HL-60 (cell line): ENCODE data around the gene BTBD2.

ENCODE experiments used
- DNase-seq, 2 experiments: peaks; one replicate each; pipeline ENCODE4 v3.0.0-alpha.2; 2010 to 2020; ENCODE audit warnings: low read depth in 1 of 2, low spot score in 1 of 2
- H3K27ac ChIP-seq: fragments of 250-450 bp; sonication (Bioruptor Pico); replicated peaks from 2 replicates; pipeline ENCODE4 v1.5.1; 2020; ENCODE audit warnings: mild to moderate bottlenecking, moderate library complexity
- H3K27me3 ChIP-seq: fragments of 250-450 bp; sonication (Bioruptor Pico); 2 replicates; pipeline ENCODE4 v1.5.1; 2021; ENCODE audit warnings: mild to moderate bottlenecking, moderate library complexity; ENCODE audit not compliant: insufficient read depth, poor library complexity, severe bottlenecking
- H3K4me3 ChIP-seq: replicated peaks from 2 replicates; pipeline ENCODE4 v1.5.1; 2011; ENCODE audit warnings: mild to moderate bottlenecking, control low read depth, low read length; ENCODE audit not compliant: insufficient read depth
- CTCF ChIP-seq: IDR thresholded peaks from one replicate; pipeline ENCODE4 v1.5.1; 2011; ENCODE audit warnings: low read length, control low read depth, inconsistent platforms; ENCODE audit not compliant: insufficient read depth
- GABPA ChIP-seq: IDR thresholded peaks from 2 replicates; pipeline ENCODE4 v1.6.1; 2012; ENCODE audit warnings: low read depth
- POLR2AphosphoS5 ChIP-seq: IDR thresholded peaks from 2 replicates; pipeline ENCODE4 v1.6.1; 2012; ENCODE audit warnings: low read depth
- REST ChIP-seq: IDR thresholded peaks from 2 replicates; pipeline ENCODE4 v1.6.1; 2012; ENCODE audit warnings: low read depth; ENCODE audit not compliant: insufficient replicate concordance
- SPI1 ChIP-seq: IDR thresholded peaks from 2 replicates; pipeline ENCODE4 v1.6.1; 2012; ENCODE audit warnings: low read depth, mild to moderate bottlenecking, borderline replicate concordance

Gene BTBD2

GRCh38 chr19:1980091-1980808 is 35.3 kb downstream of the BTBD2 start:
- Histone ChIP-seq H3K27ac (no peak overlapping the region), H3K4me3 (no peak overlapping the region), H3K27me3 (no peaks in the 10 kb centered on the region)
- no peak for DNase-seq
- TF ChIP-seq SPI1 = no peak
- TF ChIP-seq CTCF = no peak
- TF ChIP-seq REST = no peak
- TF ChIP-seq POLR2AphosphoS5 = no peak
- no peak for TF ChIP-seq GABPA

- Histone ChIP-seq H3K4me3 (no peak overlapping the region), H3K27ac (no peak overlapping the region), H3K27me3 (no peaks in the 10 kb centered on the region)
- no peak for DNase-seq
- no peak for TF ChIP-seq GABPA
Measured at GRCh38 chr19:1979642-1980041, 35.9 kb downstream of the BTBD2 start.

- TF ChIP-seq REST = no peak
- no peak for TF ChIP-seq SPI1
- TF ChIP-seq GABPA = no peak
- no peak for TF ChIP-seq CTCF
- no peak for TF ChIP-seq POLR2AphosphoS5
Measured at GRCh38 chr19:1979017-1979416, 36.5 kb downstream of the BTBD2 start.

GRCh38 chr19:1978346-1978894 is 37.1 kb downstream of the BTBD2 start:
- DNase-seq = no peak
- no peak overlapping the region for H3K4me3 ChIP-seq
- TF ChIP-seq REST = no peak
- no peak for TF ChIP-seq CTCF
- no peak for TF ChIP-seq SPI1
- TF ChIP-seq POLR2AphosphoS5 = no peak
- TF ChIP-seq GABPA = no peak
- H3K27ac ChIP-seq = no peak overlapping the region
- no peaks in the 10 kb centered on the region for H3K27me3 ChIP-seq

More at GRCh38 chr19:1979017-1979416, 36.5 kb downstream of the BTBD2 start:
- H3K27me3 ChIP-seq = no peaks in the 10 kb centered on the region
- H3K27ac ChIP-seq = no peak overlapping the region
- no peak for DNase-seq
- H3K4me3 ChIP-seq = no peak overlapping the region
